ENCODE results near the gene CBFA2T3. TPM values are rescaled to one million over a fixed set of nuclear protein-coding genes. Genes with fewer than 3 reads are reported as not detected.

CBFA2T3 gene
- total RNA-seq, 4 donors from 2014 or later: 3.5 to 35.5 (median 6.8) TPM

DNA sequence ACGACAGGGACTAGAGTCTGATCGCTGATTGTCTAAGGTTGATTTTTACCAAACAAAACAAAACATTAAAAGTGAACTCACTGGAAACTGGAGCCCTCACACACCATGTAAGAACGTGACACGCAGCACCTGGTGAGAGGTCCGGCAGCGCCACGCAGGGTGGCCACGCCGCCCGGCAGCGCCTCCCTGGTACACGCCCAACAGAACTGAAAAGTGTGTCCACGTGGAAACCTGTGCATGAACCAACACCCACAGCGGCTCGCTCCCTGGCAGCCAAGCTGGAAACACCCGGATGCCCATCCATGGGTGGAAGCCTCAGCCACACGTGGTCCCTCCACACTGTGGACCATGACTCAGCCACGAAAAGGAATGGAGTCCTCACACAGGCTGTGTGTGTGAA lies 129.4 kb downstream of the CBFA2T3 start:
- no peaks in the 10 kb centered on the region for H3K27me3 ChIP-seq
- no peak for DNase-seq
- peaks cover 0 to 6% (median 0%) of the 10 kb centered on the region in 3 donors for H3K36me3 ChIP-seq
- H3K27ac ChIP-seq: no peak overlapping the region
- no peaks in the 10 kb centered on the region for H3K4me1 ChIP-seq
- H3K4me3 ChIP-seq: no peak overlapping the region
- TF ChIP-seq, protein P1, sequence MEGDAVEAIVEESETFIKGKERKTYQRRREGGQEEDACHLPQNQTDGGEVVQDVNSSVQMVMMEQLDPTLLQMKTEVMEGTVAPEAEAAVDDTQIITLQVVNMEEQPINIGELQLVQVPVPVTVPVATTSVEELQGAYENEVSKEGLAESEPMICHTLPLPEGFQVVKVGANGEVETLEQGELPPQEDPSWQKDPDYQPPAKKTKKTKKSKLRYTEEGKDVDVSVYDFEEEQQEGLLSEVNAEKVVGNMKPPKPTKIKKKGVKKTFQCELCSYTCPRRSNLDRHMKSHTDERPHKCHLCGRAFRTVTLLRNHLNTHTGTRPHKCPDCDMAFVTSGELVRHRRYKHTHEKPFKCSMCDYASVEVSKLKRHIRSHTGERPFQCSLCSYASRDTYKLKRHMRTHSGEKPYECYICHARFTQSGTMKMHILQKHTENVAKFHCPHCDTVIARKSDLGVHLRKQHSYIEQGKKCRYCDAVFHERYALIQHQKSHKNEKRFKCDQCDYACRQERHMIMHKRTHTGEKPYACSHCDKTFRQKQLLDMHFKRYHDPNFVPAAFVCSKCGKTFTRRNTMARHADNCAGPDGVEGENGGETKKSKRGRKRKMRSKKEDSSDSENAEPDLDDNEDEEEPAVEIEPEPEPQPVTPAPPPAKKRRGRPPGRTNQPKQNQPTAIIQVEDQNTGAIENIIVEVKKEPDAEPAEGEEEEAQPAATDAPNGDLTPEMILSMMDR (IDR thresholded peaks at IDR 0.05): no peak
- TF ChIP-seq POLR2A (IDR thresholded peaks at IDR 0.05): no peak
- H3K9me3 ChIP-seq: no peaks in the 10 kb centered on the region

DNA sequence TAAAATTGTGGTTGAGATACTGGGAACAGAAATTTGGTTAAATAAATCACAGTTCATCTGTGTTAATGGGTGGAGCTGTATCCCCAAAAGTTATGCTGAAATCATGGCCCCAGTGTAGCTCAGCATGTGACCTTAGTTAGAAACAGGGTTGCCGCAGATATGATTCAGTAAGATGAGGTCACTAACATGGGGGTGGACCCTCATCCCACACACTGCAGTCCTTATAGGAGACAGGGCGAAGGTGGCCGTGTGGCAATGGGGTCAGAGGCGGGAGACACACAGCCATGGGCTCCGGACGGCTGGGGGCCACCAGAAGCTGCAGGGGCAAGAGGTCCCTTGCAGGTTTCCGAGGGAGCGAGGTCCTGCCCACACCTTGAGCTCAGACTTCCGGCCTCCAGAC lies 130.9 kb downstream of the CBFA2T3 start:
- H3K4me3 ChIP-seq: no peak overlapping the region
- TF ChIP-seq POLR2A (IDR thresholded peaks at IDR 0.05): no peak
- TF ChIP-seq, protein P1 (IDR thresholded peaks at IDR 0.05): no peak
- no peak overlapping the region for H3K27ac ChIP-seq
- H3K9me3 ChIP-seq: no peaks in the 10 kb centered on the region
- no peaks in the 10 kb centered on the region for H3K27me3 ChIP-seq
- H3K36me3 ChIP-seq: peaks cover 0 to 1% (median 0%) of the 10 kb centered on the region in 3 donors
- no peaks in the 10 kb centered on the region for H3K4me1 ChIP-seq
- no peak for DNase-seq

DNA sequence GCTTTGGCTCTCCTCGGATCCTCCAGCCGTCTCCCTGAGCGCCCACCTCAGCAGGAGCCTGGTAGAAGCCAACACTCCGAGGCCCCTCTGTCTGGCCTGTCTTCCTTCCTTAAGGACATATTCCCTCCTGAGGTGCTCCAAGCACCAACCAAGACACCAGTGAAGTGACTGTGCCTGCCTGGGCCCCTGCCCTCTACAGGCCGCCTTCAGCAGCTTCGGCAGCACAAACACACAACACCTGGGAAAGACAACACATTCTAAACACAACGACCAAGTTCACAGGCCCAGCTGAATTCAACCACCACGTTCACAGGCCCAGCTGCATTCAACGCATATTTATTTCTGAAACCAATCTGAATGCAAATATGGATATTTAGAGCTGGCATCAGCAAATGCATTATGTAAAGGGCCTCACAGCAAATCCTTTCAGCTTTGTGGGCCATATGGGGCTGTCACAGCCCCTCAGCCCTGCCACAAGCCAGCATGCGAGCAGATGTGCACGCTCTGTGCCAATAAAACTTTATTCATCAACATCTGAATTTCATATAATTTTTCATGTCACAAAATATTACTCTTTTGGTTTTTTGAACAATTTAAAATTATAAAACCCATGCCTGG lies 132.5 kb downstream of the CBFA2T3 start:
- H3K9me3 ChIP-seq: no peaks in the 10 kb centered on the region
- no peak overlapping the region for H3K27ac ChIP-seq
- H3K4me1 ChIP-seq: no peaks in the 10 kb centered on the region
- peaks cover 0 to 17% (median 0%) of the 10 kb centered on the region in 3 donors for H3K36me3 ChIP-seq
- no peak for DNase-seq
- TF ChIP-seq, protein P1 (IDR thresholded peaks at IDR 0.05): no peak
- no peak for TF ChIP-seq POLR2A (IDR thresholded peaks at IDR 0.05)
- H3K4me3 ChIP-seq: no peak overlapping the region
- no peaks in the 10 kb centered on the region for H3K27me3 ChIP-seq

DNA sequence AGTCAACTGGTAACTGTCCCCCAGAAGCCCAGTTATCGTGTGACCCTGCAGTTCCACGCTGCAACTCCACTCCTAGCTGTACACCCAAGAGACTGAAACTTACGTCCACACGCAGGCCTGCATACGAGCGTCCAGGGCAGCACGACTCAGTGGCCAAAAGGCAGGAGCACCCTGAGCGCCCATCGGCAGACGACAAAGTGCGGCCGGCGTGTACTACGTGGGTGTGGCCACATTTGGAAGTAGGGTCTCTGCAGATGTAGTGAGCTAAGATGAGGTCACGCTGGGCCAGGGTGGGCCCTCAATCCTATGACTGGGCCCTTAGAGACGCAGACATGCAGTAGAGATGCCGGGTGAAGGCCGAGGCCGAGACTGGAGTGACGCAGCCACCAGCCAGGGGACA lies 133.8 kb downstream of the CBFA2T3 start:
- no peak for DNase-seq
- H3K9me3 ChIP-seq: no peaks in the 10 kb centered on the region

DNA sequence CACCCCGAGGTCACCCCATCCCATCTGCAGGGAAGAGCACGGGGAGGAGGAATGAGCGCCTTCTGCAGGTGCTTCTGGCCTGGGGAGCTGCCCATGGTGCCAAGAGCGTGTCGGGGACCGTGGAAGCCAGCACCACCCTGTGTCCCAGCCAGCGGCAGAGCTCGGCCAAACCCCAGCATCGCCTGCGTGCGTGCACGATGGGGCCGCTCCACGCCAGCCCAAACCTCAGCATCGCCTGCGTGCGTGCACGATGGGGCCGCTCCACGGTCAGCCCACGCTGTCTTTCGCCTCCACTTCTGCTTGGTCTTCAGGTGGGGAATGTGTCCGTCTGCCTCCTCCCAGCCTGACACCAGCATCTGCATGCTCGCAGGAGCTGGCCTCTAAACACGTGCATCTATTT lies 134.2 kb downstream of the CBFA2T3 start:
- H3K36me3 ChIP-seq: peaks cover 0 to 20% (median 0%) of the 10 kb centered on the region in 3 donors
- no peak for TF ChIP-seq POLR2A (IDR thresholded peaks at IDR 0.05)
- TF ChIP-seq, protein P1 (IDR thresholded peaks at IDR 0.05): no peak
- DNase-seq: no peak
- no peaks in the 10 kb centered on the region for H3K4me1 ChIP-seq
- H3K9me3 ChIP-seq: no peaks in the 10 kb centered on the region
- H3K27ac ChIP-seq: no peak overlapping the region
- H3K4me3 ChIP-seq: no peak overlapping the region
- no peaks in the 10 kb centered on the region for H3K27me3 ChIP-seq

More for the DNA sequence above, 133.8 kb downstream of the CBFA2T3 start:
- H3K4me1 ChIP-seq: no peaks in the 10 kb centered on the region
- no peak overlapping the region for H3K27ac ChIP-seq
- no peak overlapping the region for H3K4me3 ChIP-seq
- H3K36me3 ChIP-seq: peaks cover 0 to 20% (median 0%) of the 10 kb centered on the region in 3 donors
- no peak for TF ChIP-seq POLR2A (IDR thresholded peaks at IDR 0.05)
- TF ChIP-seq, protein P1 (IDR thresholded peaks at IDR 0.05): no peak
- no peaks in the 10 kb centered on the region for H3K27me3 ChIP-seq
